Measurements from ENCODE around the gene ARHGAP10. TPM values are rescaled to one million over a fixed set of nuclear protein-coding genes. Genes with fewer than 3 reads are reported as not detected.

ARHGAP10 gene
- total RNA-seq, 1 experiment from 2014 or later: 11.7 TPM

GRCh38 chr4:147805946-147806345 is 74.1 kb downstream of the ARHGAP10 start:
- ChIA-PET CTCF (no interaction called here), POLR2A (no interaction called here)
- no peak for DNase-seq (ENCODE audit: low read depth, low spot score)
- no peaks in the 10 kb centered on the region for H3K27me3 ChIP-seq (ENCODE audit: control insufficient read depth, insufficient read depth, low read length)
- no peak for ATAC-seq
- in situ Hi-C loops (cut with HindIII; ENCODE audit: low pct_unique_long_range_greater_than_20kb, low sequenced_read_pairs) (no loop called here), intact Hi-C loops (cut with micrococcal nuclease; ENCODE audit: unreplicated experiment) (no loop called here)
- BruUV-seq (replicated peaks): no TSS peak
- TF ChIP-seq POLR2AphosphoS5 (IDR thresholded peaks at IDR 0.05; ENCODE audit: low read depth, low read length) (no peak), SIN3A (IDR thresholded peaks at IDR 0.05; ENCODE audit: borderline replicate concordance, insufficient read depth, low read depth, low read length) (no peak)
- no peaks in the 10 kb centered on the region for H3K36me3 ChIP-seq (ENCODE audit: control insufficient read depth, insufficient read depth, low read length)
- H3K9me3 ChIP-seq (ENCODE audit: control insufficient read depth, insufficient read depth, low read depth, low read length): no peaks in the 10 kb centered on the region
- H3K4me3 ChIP-seq (ENCODE audit: low read depth in 2 of 2, low read length in 2 of 2): no peak overlapping the region
- H3K4me1 ChIP-seq (ENCODE audit: control insufficient read depth, insufficient read depth, low read length): no peaks in the 10 kb centered on the region
- H3K27ac ChIP-seq (ENCODE audit: low read length): no peak overlapping the region

GRCh38 chr4:147808447-147808846 is 76.6 kb downstream of the ARHGAP10 start:
- TF ChIP-seq CTCF (IDR thresholded peaks at IDR 0.05): no peak
- TF ChIP-seq TCF7L2 (IDR thresholded peaks at IDR 0.05; ENCODE audit: low read depth, low read length): no peak
- no peak for TF ChIP-seq POLR2AphosphoS5 (IDR thresholded peaks at IDR 0.05; ENCODE audit: low read depth, low read length)
- TF ChIP-seq REST (IDR thresholded peaks at IDR 0.05; ENCODE audit: insufficient read depth in 1 of 2, low read depth in 2 of 2, low read length in 1 of 2): no peak
- TF ChIP-seq SIN3A (IDR thresholded peaks at IDR 0.05; ENCODE audit: borderline replicate concordance, insufficient read depth, low read depth, low read length): no peak
- BruUV-seq (replicated peaks): no TSS peak
- no peak overlapping the region for H3K27ac ChIP-seq (ENCODE audit: low read length)
- intact Hi-C loops (cut with micrococcal nuclease; ENCODE audit: unreplicated experiment) (no loop called here), in situ Hi-C loops (cut with HindIII; ENCODE audit: low pct_unique_long_range_greater_than_20kb, low sequenced_read_pairs) (no loop called here)
- no peaks in the 10 kb centered on the region for H3K27me3 ChIP-seq (ENCODE audit: control insufficient read depth, insufficient read depth, low read length)
- H3K4me3 ChIP-seq (ENCODE audit: low read depth in 2 of 2, low read length in 2 of 2): no peak overlapping the region
- DNase-seq (ENCODE audit: low read depth, low spot score) (no peak), ATAC-seq (no peak)
- H3K9me3 ChIP-seq (ENCODE audit: control insufficient read depth, insufficient read depth, low read depth, low read length): no peaks in the 10 kb centered on the region
- H3K36me3 ChIP-seq (ENCODE audit: control insufficient read depth, insufficient read depth, low read length): no peaks in the 10 kb centered on the region
- ChIA-PET POLR2A (interaction anchor here (0.6 kb wide), 1 partner anchor 1234 kb away, joined by 3 read pairs; no protein-coding TSS in a partner anchor), CTCF (no interaction called here)
- H3K4me1 ChIP-seq (ENCODE audit: control insufficient read depth, insufficient read depth, low read length): no peaks in the 10 kb centered on the region

GRCh38 chr4:147809211-147809610 is 77.3 kb downstream of the ARHGAP10 start:
- in situ Hi-C loops (cut with HindIII; ENCODE audit: low pct_unique_long_range_greater_than_20kb, low sequenced_read_pairs): no loop called here

More at GRCh38 chr4:147809211-147809610, 77.3 kb downstream of the ARHGAP10 start:
- intact Hi-C loops (cut with micrococcal nuclease; ENCODE audit: unreplicated experiment): no loop called here
- Histone ChIP-seq H3K9me3 (ENCODE audit: control insufficient read depth, insufficient read depth, low read depth, low read length) (no peaks in the 10 kb centered on the region), H3K36me3 (ENCODE audit: control insufficient read depth, insufficient read depth, low read length) (no peaks in the 10 kb centered on the region), H3K27me3 (ENCODE audit: control insufficient read depth, insufficient read depth, low read length) (no peaks in the 10 kb centered on the region), H3K27ac (ENCODE audit: low read length) (no peak overlapping the region), H3K4me3 (ENCODE audit: low read depth in 2 of 2, low read length in 2 of 2) (no peak overlapping the region), H3K4me1 (ENCODE audit: control insufficient read depth, insufficient read depth, low read length) (no peaks in the 10 kb centered on the region)
- BruUV-seq (replicated peaks): no TSS peak
- ATAC-seq (no peak), DNase-seq (ENCODE audit: low read depth, low spot score) (no peak)
- ChIA-PET CTCF (no interaction called here), POLR2A (no interaction called here)
- TF ChIP-seq POLR2AphosphoS5 (IDR thresholded peaks at IDR 0.05; ENCODE audit: low read depth, low read length) (no peak), CTCF (IDR thresholded peaks at IDR 0.05) (no peak), REST (IDR thresholded peaks at IDR 0.05; ENCODE audit: insufficient read depth in 1 of 2, low read depth in 2 of 2, low read length in 1 of 2) (no peak), TCF7L2 (IDR thresholded peaks at IDR 0.05; ENCODE audit: low read depth, low read length) (no peak), SIN3A (IDR thresholded peaks at IDR 0.05; ENCODE audit: borderline replicate concordance, insufficient read depth, low read depth, low read length) (no peak)

Measured in Panc1 (cell line).